Stromal cell of bone marrow (primary cell): ENCODE data around the gene ZNF41.
"Not testable (repeated sequence)": the region's sequence is repeated elsewhere in the genome, so short reads cannot be mapped to it uniquely, and the experiment has no call there.

Experiments
- DNase-seq: peaks from one replicate; pipeline ENCODE4 v3.0.0-alpha.2; 2012; ENCODE audit warnings: low read depth

The ZNF41 gene

DNA sequence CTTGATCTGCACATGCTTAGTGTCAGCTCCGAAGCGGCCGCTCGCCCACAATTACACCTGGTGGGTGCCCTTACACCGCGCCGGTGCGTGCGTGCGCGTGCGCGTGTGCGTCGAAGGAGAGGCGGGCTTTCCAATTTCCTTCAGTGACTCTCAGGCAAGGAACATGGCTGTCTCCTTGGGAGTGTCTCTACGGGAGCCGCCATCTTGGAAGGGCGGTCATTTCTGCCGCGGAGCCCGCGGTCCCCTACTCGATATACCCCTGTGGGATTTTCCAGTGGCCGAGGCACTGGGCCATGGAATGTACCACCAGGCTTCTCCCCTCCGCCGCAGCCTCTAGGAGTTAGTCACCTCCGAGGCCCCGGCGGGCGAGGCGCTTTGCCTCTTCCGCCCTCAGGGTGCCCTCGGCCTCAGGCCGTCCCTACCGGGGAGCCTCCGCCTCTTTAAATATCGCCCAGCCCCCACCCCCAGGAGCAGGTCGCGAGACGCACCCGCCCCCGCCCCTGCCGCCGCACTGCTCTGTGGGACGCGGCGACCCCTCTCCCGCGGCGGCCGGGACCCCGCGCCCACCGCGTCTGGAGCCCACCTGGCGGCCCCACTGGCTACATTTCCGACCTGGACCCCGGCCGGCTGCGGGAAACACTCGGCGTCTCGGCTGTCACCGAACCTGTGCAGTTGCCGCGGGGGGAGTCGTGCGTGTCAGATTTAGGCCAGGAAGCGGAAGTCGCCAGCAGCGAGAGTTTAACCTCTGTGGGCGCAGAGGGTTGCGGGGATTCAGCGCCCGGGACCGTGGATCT, at the start of gene ZNF41:
Gene ZNF41, minus strand, starts transcription at position 711 of the 794 bp plus-strand sequence. CDS start 15,741 bp downstream, outside the sequence.
- peak; percentile 37 for DNase-seq

DNA sequence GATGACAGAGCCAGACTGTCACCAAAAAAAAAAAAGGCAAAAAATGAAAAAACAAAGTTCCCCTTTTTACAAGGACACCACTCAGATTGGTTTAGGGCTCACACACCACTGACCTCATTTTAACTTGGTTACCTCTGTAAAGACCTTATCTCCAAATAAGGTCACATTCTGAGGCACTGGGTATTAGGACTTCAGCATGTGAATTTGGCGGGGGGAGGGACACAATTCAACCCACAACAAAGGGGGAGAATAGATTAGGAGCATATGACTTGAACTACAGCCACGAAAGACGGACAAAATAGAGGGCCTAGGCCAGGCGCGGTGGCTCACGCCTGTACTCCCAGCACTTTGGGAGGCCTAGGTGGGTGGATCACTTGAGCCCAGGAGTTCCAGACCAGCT, 47.0 kb upstream of the ZNF41 start:
- no peak for DNase-seq

- no peak for DNase-seq
Observed at GRCh38 chrX:47529548-47529947, 46.5 kb upstream of the ZNF41 start.

GRCh38 chrX:47523713-47524166, 40.7 kb upstream of the ZNF41 start:
- no peak for DNase-seq

DNA sequence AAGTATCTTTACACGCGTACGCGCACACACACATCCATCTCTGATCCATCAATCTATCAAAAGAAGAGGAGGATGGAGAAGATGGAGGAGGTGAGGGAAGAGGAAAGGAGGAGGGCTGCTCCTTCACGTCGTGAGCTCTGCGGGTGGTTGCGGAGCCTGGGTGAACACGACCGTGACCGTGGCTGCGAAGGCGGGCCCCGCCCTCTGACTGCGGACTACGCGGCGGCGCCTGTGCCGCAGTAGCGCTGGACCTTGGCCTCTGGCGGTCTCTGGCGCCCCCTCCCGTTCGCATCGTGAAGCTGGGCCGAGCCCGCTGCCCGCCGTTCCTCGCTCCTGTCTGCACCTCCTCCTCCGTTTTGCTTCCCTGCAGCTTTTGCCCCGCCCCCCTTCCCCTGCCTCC, 40.3 kb upstream of the ZNF41 start:
- DNase-seq, result no peak

DNA sequence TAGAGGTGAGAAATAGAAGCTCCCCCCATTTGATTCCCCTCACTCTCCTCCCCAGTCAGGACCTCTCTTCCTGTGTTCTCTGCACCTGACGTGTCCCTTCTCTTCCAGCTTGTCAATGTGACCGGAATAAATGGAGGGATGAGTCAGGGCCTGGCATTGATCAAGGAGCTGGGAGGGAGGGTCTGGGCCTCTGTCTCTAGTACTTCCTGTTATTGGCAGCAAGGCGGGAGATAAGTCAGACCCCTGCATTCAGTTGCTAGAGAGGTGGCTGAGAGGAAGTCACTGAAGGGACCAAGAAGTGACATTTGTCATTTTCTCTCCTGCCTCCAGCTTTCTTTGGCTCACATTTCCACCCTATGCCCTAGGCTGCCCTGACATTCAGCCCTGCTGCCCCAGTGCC, 35.1 kb upstream of the ZNF41 start:
- DNase-seq, result no peak

- no peak for DNase-seq
Observed at GRCh38 chrX:47515941-47516665, 33.1 kb upstream of the ZNF41 start.

- DNase-seq, result no peak
Observed at GRCh38 chrX:47514533-47515235, 31.7 kb upstream of the ZNF41 start.

GRCh38 chrX:47513034-47513965, 30.3 kb upstream of the ZNF41 start:
- not testable (repeated sequence) for DNase-seq

GRCh38 chrX:47512383-47512782, 29.4 kb upstream of the ZNF41 start:
- DNase-seq, result not testable (repeated sequence)

GRCh38 chrX:47507153-47507867, 24.3 kb upstream of the ZNF41 start:
- DNase-seq, result no peak

DNA sequence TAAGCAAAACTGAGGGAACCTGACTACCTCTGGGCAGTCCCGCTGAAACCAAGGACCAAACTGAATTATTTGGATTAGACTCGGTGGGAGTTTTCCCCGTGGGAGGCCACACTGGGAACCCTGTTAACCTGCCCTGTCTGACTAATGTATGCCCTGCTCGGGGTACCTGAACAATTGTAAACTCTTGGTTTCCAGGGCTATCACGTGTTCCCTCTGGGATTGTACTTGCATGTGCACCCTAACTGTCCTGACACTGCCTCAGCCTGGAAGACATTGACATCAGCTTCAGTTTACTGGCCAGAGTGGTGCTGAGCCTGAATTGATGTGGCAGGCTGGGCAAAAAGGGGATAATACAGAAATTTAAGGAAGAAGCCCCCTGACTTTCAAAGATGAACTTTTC, 20.1 kb upstream of the ZNF41 start:
- no peak for DNase-seq

- DNase-seq, result peak; percentile 59
Observed at GRCh38 chrX:47502316-47503125, 19.5 kb upstream of the ZNF41 start.

- DNase-seq, result no peak
Observed at GRCh38 chrX:47501226-47502074, 18.4 kb upstream of the ZNF41 start.

DNA sequence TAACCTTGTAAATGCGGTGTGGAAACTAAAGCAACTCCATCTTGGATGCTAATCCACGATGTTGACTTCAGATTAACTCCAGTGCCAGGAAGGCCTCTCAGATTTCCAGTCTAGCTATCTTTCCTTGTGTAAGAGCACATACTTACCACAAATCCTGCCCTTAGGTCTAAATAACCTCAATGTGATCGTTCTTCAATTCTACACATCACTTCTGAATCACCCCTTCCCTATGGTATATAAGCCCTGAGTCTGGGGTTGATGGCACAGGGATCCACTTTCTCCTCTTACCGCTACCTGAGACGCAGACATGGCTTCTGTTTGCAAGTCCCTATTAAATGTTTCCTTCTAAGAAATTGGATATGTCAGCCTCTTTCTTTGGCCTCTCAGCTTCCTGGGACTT, 17.5 kb upstream of the ZNF41 start:
- no peak for DNase-seq

DNA sequence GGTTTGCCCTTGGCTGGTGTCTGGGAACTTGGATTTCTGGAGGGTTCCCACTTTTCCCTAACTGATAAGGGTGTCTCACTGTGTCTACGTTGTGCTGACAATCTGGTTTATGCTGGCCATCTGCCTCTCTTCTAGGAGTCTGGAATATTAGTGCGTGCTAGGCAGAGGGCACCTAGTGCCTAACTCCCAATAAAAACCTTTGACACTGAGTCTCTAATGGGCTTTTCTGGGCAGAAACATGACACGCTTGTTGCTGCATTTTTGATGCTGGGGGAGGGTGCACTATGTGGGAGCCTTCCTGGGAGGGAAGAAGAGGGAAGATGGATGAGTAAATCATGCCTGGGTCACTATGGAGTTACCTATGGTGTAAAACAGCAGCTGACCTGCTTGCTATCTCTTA, 16.3 kb upstream of the ZNF41 start:
- no peak for DNase-seq

- DNase-seq, result no peak
Observed at GRCh38 chrX:47498411-47498810, 15.4 kb upstream of the ZNF41 start.

DNA sequence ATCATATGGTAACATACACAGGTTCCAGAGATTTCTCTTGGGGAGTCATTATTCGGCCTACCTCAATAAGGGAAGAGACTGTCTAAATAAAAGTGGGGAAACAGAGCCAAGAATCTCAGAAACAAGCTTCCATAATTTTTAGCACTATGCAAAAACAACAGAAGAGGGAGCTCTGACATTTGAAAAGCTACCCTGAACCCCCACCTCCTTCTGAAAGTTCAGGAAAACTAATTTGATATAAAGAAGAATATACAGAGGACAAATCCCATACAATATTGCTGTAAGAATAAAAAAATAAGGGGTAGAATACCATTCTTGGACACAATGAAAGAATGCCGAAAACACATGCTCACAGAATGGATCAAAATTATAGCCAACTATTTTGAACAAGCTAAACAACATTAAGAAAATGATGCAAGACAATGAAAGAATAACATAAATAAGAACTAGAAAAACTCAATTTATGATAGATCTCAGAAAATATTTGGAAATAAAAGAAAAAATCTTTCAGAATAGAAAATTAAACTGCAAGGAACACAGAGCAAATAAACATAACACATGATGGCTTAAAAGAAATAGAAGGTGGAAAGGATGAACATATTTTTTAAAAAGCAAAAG, 14.4 kb upstream of the ZNF41 start:
- DNase-seq, result no peak

GRCh38 chrX:47492133-47492532, 9.1 kb upstream of the ZNF41 start:
- not testable (repeated sequence) for DNase-seq
